Common myeloid progenitor, CD34-positive (primary cell): ENCODE results near the gene IFNA1.
A peak's percentile ranks its signal among the peaks of the same experiment; 100 is the strongest.
"Not testable (repeated sequence)": the region's sequence is repeated elsewhere in the genome, so short reads cannot be mapped to it uniquely, and the experiment has no call there.

Experiments used
- CTCF ChIA-PET: fragments of 350-600 bp; sonication (Branson Sonifier 250); formaldehyde crosslinking; loops from one replicate; lab custom pipeline; 2021; ENCODE audit warnings: antibody characterized with exemption; lab: Charles Lee
- POLR2A ChIA-PET: fragments of 350-600 bp; sonication (Branson Sonifier 250); formaldehyde crosslinking; loops from one replicate; lab custom pipeline; 2021; ENCODE audit warnings: antibody characterized with exemption; lab: Charles Lee
- DNase-seq, 3 donors: peaks; one replicate each; pipeline versions ENCODE4 v3.0.0 to v3.0.0-alpha.2; 2013
- H3K27ac ChIP-seq, 2 experiments: 1 replicate in 1 of 2; 2 replicates in 1 of 2; pipeline ENCODE4 v1.7.0; 2013; ENCODE audit warnings: inconsistent platforms in 2 of 2, low read length in 2 of 2, mild to moderate bottlenecking in 2 of 2, low read depth in 1 of 2, moderate library complexity in 1 of 2; ENCODE audit not compliant: severe bottlenecking in 2 of 2, insufficient read depth in 1 of 2, poor library complexity in 1 of 2
- H3K27me3 ChIP-seq, 5 experiments: replicated peaks in 2 of 5; 1 replicate in 3 of 5; 2 replicates in 2 of 5; pipeline versions ENCODE4 v1.6.1 to v1.7.0; 2013; ENCODE audit warnings: low read length in 4 of 5, mild to moderate bottlenecking in 2 of 5, moderate library complexity in 2 of 5, inconsistent platforms in 1 of 5; ENCODE audit not compliant: insufficient read depth in 5 of 5, control insufficient read depth in 4 of 5
- H3K36me3 ChIP-seq, 4 experiments: 1 replicate in 2 of 4; 2 replicates in 2 of 4; pipeline versions ENCODE4 v1.6.1 to v1.7.0; 2013; ENCODE audit warnings: low read length in 3 of 4, control low read depth in 1 of 4, mild to moderate bottlenecking in 1 of 4; ENCODE audit not compliant: control insufficient read depth in 4 of 4, insufficient read depth in 4 of 4
- H3K4me1 ChIP-seq, 4 experiments: 1 replicate in 3 of 4; 2 replicates in 1 of 4; pipeline versions ENCODE4 v1.6.1 to v1.7.1; 2013; ENCODE audit warnings: low read length in 3 of 4, mild to moderate bottlenecking in 3 of 4, control low read depth in 1 of 4, inconsistent platforms in 1 of 4, moderate library complexity in 1 of 4; ENCODE audit not compliant: control insufficient read depth in 4 of 4, insufficient read depth in 4 of 4; ENCODE audit errors: control extremely low read depth in 1 of 4
- H3K4me3 ChIP-seq, 7 experiments: 1 replicate in 4 of 7; 2 replicates in 3 of 7; pipeline versions ENCODE4 v1.5.1 to v1.7.0; 2013; ENCODE audit warnings: mild to moderate bottlenecking in 7 of 7, low read length in 6 of 7, moderate library complexity in 6 of 7, inconsistent platforms in 2 of 7, low read depth in 2 of 7, control low read depth in 1 of 7; ENCODE audit not compliant: insufficient read depth in 4 of 7, control insufficient read depth in 1 of 7; ENCODE audit errors: extremely low read depth in 1 of 7
- H3K9me3 ChIP-seq, 5 experiments: 1 replicate in 4 of 5; 2 replicates in 1 of 5; pipeline versions ENCODE4 v1.6.1 to v1.7.1; 2013; ENCODE audit warnings: low read length in 4 of 5, mild to moderate bottlenecking in 2 of 5, inconsistent platforms in 1 of 5, low read depth in 1 of 5, moderate library complexity in 1 of 5; ENCODE audit not compliant: control insufficient read depth in 4 of 5, insufficient read depth in 2 of 5; ENCODE audit errors: control extremely low read depth in 1 of 5
- WGBS: methylation state at CpG from one replicate; pipeline ENCODE4 v1.1.5; 2013; ENCODE audit not compliant: insufficient coverage; 5-methylcytosine and 5-hydroxymethylcytosine counted together

Gene IFNA1

DNA sequence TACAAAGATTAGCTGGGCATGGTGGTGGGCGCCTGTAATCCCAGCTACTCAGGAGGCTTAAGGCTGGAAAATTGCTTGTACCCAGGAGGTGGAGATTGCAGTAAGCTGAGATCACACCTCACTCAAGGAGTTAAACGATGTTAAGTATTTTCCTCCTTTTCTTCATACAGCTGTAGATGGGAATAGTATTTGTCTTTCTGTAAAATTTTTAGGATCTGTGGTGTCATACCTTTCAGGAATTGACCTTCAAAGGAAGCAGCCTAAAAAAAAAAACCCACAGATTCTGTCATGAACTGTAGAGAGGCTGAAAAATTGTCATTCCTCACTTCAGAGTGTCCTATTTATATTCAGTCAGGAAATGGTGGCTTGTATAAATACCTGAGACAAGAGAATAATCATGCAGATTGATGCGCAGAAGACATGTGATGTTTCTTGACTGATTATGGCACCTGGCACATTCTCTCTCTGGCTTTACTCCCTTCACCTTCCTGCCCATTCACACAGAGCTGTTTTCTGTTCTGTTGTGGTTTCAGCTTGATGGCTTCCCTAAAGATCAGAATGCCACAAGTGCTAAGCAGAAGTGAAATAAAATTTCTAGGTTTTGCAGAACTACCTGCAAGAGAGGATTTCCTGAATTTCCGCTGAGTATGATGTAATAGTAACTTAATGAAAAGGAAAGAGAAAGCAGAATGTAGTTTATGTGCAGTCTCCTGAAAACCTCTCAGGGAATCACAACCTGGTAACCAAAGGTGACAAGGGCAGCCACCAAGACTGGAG is 3.8 kb downstream of the IFNA1 start:
- Histone ChIP-seq H3K36me3 (no peaks in the 10 kb centered on the region), H3K27ac (no peak overlapping the region), H3K4me1 (peaks cover 12 to 17% (median 13%) of the 10 kb centered on the region in 4 experiments), H3K9me3 (no peaks in the 10 kb centered on the region), H3K27me3 (no peaks in the 10 kb centered on the region), H3K4me3 (peak overlapping the region in 1 of 7 experiments; percentile 57)
- POLR2A ChIA-PET, result no interaction called here
- CTCF ChIA-PET, result interaction anchor here (0.9 to 3.5 kb wide), 10 partner anchors 9 to 209 kb away, joined by 3 to 13 read pairs (median 6); no protein-coding TSS in a partner anchor
- DNase-seq, result peak; percentile 79 to 95 (median 92)
- 0% methylated on average over 1 of the region's 4 CpGs for WGBS

DNA sequence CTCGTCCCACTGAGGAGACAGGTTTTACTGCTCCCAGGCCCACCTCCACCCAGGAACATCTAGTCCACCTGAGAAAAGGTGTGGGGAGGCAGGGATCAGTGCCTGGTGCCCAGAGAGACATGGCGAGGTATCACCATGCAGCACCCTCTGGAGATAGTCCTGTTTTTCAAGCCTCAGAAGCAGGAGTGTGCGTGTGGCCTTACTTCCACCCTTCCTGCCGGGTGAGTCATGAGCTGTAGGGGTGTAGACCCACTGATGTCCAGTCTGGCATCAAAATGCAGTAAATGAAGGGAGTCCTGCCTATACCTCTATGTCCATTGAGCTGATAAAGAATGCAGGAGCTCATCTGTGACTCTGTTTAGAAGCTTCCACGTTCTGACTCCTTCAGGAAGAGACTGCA is 9.1 kb downstream of the IFNA1 start:
- H3K4me3 ChIP-seq, H3K27me3 ChIP-seq, H3K9me3 ChIP-seq, H3K27ac ChIP-seq, POLR2A ChIA-PET, H3K36me3 ChIP-seq, DNase-seq, H3K4me1 ChIP-seq: not testable (repeated sequence)
- CTCF ChIA-PET, result interaction anchor here (0.9 to 1.0 kb wide), 2 partner anchors 15 to 19 kb away, joined by 3 read pairs; no protein-coding TSS in a partner anchor
- WGBS, result 96% methylated on average over 4 of the region's 5 CpGs

DNA sequence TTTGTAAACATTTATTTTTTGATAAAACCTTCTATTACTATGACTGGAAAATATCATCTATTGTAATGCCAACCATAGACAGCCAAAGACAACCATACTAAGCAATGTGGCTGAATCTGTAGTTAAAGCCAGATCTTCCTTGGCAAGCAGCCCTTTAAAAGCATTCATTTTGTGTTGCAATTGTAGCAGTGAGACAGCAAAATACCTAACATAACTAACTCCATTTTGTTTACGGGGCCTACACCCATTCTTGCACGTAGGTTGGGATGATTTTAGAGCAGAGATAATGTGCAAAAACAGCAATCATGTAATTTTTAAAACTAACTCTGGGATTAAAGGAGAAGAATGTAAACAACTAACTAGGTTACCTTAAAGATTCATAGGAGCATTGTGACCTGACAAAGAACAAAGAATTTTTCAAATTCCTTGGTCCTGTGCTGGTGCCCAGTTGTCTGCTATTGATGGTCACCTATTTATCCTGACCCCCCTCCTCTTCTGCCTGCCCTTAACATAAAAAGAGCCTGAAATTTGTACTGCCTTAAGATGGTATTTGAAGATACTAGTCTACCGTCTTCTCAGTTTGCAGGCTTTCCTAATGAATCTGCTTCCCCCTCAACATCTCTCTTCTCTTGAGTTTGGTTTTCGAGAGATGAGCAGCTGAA is 10.6 kb downstream of the IFNA1 start:
- H3K4me3 ChIP-seq, result no peak overlapping the region
- no peaks in the 10 kb centered on the region for H3K4me1 ChIP-seq
- H3K27me3 ChIP-seq, result no peaks in the 10 kb centered on the region
- ChIA-PET POLR2A (no interaction called here), CTCF (no interaction called here)
- H3K9me3 ChIP-seq, result no peaks in the 10 kb centered on the region
- no peak for DNase-seq
- WGBS, result no CpG with 5 or more reads among the region's 4 CpGs
- H3K27ac ChIP-seq, result no peak overlapping the region
- H3K36me3 ChIP-seq, result no peaks in the 10 kb centered on the region

DNA sequence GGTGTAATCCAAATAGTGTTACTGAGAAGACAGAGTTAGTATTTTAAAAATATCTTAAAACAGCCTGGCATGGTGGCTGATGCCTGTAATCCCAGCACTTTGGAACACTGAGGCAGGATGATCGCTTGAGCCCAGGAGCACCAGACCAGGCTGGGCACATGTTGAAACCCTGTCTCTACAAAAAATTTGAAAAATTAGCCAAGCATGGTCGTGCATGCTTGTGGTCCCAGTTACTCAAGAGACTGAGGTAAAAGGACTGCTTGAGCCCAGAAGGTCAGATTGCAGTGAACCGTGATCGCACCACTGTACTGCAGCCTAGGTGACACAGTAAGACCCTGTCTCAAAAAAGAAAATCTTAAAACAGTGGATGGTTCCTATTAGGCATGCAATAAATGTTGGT is 12.4 kb downstream of the IFNA1 start:
- Histone ChIP-seq H3K27me3 (no peaks in the 10 kb centered on the region), H3K9me3 (no peaks in the 10 kb centered on the region), H3K4me1 (no peaks in the 10 kb centered on the region), H3K27ac (no peak overlapping the region), H3K4me3 (no peak overlapping the region), H3K36me3 (no peaks in the 10 kb centered on the region)
- no peak for DNase-seq
- CTCF ChIA-PET, result interaction anchor here (1.0 to 4.0 kb wide), 10 partner anchors 10 to 269 kb away, joined by 3 to 65 read pairs (median 8); partner anchors contain the start of gene IFNA1
- POLR2A ChIA-PET, result no interaction called here
- 100% methylated on average over 3 of the region's 4 CpGs for WGBS

DNA sequence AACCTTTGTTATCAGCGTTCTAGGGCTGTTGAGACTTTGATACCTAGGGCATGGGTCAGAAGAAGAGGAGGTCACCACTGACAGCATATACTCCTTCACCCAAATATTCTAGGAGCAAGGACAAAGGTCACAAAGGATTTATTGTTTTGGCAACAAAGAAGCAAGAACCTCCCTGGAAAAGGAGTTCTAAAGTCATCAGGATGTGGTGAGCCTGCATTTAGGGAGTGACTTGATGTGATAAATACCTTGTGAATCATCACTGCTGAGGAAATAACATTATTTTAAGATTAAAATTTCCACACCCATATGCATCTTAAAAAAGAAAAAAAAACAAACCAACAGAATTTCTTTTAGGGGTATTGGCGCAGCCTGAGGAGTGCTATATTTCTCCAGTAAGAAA is 13.9 kb downstream of the IFNA1 start:
- POLR2A ChIA-PET, result interaction anchor here (0.6 kb wide), 1 partner anchor 128 kb away, joined by 3 read pairs; no protein-coding TSS in a partner anchor
- no CpG with 5 or more reads among the region's 2 CpGs for WGBS

DNA sequence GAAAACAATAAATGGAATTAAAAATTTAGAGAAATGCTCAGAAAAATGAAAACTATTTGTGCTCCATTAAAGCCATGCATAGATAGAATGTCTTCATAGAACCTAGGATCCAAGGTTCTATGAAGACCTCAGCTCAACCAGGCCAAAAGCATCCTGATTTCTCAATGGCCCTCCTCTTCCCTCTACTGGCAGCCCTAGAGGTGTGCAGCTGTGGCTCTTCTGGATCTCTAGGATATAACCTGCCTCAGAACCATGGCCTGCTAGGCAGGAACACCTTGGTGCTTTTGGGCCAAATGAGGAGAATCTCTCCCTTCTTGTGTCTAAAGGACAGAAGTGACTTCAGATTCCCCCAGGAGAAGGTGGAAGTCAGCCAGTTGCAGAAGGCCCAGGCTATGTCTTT is 15.1 kb downstream of the IFNA1 start:
- Histone ChIP-seq H3K27me3 (no peaks in the 10 kb centered on the region), H3K27ac (no peak overlapping the region), H3K36me3 (no peaks in the 10 kb centered on the region), H3K9me3 (no peaks in the 10 kb centered on the region), H3K4me1 (no peaks in the 10 kb centered on the region), H3K4me3 (no peak overlapping the region)
- DNase-seq, result peak; percentile 63 to 75 (median 67)
- POLR2A ChIA-PET, result no interaction called here
- CTCF ChIA-PET, result interaction anchor here (0.6 to 4.0 kb wide), 23 partner anchors 9 to 222 kb away, joined by 3 to 65 read pairs (median 6); partner anchors contain the start of genes IFNA1 and KLHL9

More for the DNA sequence above, 13.9 kb downstream of the IFNA1 start:
- no peaks in the 10 kb centered on the region for H3K9me3 ChIP-seq
- H3K27me3 ChIP-seq, result no peaks in the 10 kb centered on the region
- H3K27ac ChIP-seq, result no peak overlapping the region
- CTCF ChIA-PET, result interaction anchor here (1.1 to 4.0 kb wide), 16 partner anchors 8 to 271 kb away, joined by 3 to 65 read pairs (median 6); partner anchors contain the start of gene IFNA1
- no peak overlapping the region for H3K4me3 ChIP-seq
- DNase-seq, result peak in 1 of 3 donors; percentile 6
- no peaks in the 10 kb centered on the region for H3K4me1 ChIP-seq
- H3K36me3 ChIP-seq, result no peaks in the 10 kb centered on the region

DNA sequence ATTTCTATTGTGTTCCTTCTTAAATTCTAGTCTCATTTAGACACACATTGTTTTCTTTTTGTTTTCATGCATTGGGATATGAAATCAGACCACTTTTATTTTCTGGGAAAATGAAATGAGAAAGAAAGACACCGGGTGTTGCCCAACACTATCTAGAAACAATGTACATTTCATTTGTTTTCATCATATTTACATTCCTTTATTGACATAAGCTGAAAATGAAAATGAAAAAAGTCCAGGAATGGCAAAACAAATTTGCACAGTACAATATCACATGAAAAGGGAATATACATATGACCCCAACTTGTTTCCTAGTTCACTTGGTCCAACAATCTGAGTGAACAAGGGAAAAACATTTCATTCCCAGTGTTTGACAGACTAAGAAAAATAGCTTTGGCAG is 21.1 kb downstream of the IFNA1 start:
- H3K27me3 ChIP-seq, result no peaks in the 10 kb centered on the region
- H3K27ac ChIP-seq, result no peak overlapping the region
- H3K9me3 ChIP-seq, result peaks cover 5 to 9% (median 6%) of the 10 kb centered on the region in 5 experiments
- ChIA-PET POLR2A (no interaction called here), CTCF (interaction anchor here (0.6 to 1.8 kb wide), 6 partner anchors 11 to 263 kb away, joined by 3 to 8 read pairs (median 4); no protein-coding TSS in a partner anchor)
- H3K36me3 ChIP-seq, result no peaks in the 10 kb centered on the region
- no peak overlapping the region for H3K4me3 ChIP-seq
- no peaks in the 10 kb centered on the region for H3K4me1 ChIP-seq
- no peak for DNase-seq
- WGBS, result no CpG with 5 or more reads among the region's 1 CpG
